Superior temporal gyrus (tissue), 1 donor: Measurements from ENCODE around the gene FBLN5.
A peak's percentile ranks its signal among the peaks of the same experiment; 100 is the strongest.

ENCODE experiments used
- DNase-seq: peaks from one replicate; pipeline ENCODE4 v3.0.0-alpha.2; 2016; ENCODE audit errors: extremely low spot score

FBLN5 gene

GRCh38 chr14:91947475-91948184 lies at the start of gene FBLN5:
Gene FBLN5, minus strand, starts transcription at chr14:91947694. Its CDS starts 465 bp downstream, at chr14:91947229.
- DNase-seq = no peak

DNA sequence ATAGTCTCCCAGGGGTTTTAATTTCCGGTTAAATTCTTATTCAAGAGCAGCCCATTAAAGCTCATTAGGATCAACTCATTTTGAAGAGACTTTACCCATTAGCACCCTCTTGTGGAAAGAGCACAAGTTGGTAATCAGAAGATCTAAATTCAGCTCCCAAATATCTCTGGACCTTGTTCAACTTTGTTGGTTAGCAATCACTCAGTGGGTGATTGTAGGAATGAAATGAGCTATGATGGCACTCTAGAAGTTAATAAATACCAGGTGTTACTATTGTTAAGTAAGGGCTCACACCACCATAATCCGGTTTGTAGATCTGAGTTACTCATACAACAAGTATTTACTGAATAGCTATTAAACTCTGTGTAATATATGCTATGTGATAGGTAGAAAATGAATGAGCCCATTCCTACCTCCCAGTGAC lies 49.5 kb upstream of the FBLN5 start:
- DNase-seq = peak; percentile 73

GRCh38 chr14:91987192-91987591 lies 39.7 kb upstream of the FBLN5 start:
- DNase-seq = no peak

DNA sequence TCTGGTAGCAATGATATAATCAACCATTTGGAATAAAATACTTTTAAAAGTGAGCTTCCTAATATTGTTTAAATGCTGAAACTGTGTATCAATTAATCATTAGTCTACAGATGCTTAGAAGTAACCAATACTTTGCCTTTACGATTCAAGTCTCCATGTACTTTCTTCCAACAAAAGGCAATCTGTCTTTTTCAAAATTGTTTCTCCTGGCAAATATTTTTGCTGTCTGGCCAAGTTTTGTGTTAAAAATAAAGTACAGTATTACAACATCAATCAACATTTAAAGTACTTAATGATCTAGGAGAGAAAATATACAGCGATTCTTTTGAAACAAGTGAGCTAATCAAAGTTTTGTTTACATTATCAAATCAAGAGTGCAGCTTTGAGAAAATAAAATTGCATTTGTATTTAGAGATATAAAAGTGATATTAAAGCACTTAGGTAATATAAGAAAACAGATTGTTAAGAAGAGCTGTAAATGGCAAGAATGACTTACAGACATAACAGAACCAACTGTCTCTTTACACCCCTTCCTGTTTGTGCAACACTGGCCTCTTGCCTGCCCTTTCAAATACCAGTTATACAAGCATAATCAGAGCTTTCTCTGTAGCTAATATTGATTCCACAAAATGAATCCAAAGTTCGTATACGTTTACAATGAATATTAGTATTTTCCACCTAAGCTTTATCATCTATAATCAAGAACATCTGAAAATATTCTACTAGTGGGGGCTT lies 38.2 kb upstream of the FBLN5 start:
- DNase-seq = no peak

GRCh38 chr14:91985008-91985407 lies 37.5 kb upstream of the FBLN5 start:
- DNase-seq = no peak

DNA sequence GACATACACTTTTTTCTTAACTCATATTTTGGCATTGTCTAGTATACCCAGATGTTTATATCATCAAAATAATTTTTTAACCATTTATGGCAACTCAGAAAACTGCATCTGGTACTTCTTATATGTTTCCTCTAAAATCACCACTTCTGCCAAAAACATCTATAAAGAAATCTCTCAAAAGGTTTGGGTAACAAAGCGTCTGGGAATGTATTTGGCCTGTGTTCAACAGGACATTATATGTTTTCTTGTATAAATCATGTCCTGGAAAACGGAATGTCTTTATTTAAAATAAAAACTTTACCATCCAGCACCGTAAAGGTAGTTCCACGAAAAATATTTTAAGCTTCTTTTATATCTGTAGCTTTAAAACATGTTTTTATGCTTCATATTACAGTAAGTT lies 36.1 kb upstream of the FBLN5 start:
- DNase-seq = no peak

GRCh38 chr14:91980157-91980556 lies 32.7 kb upstream of the FBLN5 start:
- peak; percentile 40 for DNase-seq

- no peak for DNase-seq
Observed at GRCh38 chr14:91977884-91978283, 30.4 kb upstream of the FBLN5 start.

GRCh38 chr14:91975763-91976162 lies 28.3 kb upstream of the FBLN5 start:
- no peak for DNase-seq

DNA sequence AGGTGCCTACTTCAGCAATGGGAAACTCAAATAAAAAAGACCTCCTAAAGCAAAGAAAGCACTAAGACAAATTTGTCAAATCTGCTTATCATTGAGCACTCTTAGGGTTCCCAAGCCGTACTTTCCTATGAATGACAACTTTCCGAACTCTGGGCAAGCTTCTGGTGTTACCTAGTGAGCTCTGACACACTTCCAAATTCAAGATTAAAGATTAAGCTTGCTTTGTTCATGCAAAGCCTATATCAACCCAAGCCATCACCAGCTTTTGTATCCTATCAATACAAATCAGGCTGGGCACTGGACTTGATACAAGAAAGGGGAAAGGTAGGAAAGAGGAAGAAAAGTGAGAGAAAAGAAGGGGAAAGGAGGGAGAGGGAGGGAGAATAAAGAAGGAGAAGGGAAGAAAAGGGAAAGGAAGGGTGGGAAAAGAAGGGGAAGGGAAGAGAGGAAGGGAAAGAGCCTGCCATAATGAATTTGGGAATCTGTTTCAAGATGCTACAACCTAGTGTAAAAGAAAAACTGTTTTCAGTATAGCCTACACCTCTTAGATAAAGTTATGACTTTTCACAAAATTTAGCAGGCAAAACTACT lies 23.8 kb upstream of the FBLN5 start:
- DNase-seq = no peak

DNA sequence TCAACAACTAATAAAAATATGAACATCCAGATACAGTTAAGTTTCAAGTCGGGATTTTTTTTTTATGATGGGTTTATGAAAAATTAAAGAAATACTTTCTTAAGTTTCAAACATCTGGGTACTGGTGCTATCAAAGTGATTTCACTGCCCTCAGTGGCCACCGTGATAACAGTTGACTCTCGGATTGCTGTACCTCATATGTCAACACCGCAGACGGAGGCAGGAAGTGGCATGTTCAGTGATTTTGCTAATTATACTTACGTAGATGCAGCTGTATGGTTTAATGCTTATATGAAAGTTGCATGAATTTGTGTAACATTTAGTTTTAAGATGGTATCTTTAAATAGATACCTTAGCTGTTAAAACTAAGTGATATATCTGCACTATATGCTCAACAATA lies 20.8 kb upstream of the FBLN5 start:
- no peak for DNase-seq

- no peak for DNase-seq
Observed at GRCh38 chr14:91964724-91965123, 17.2 kb upstream of the FBLN5 start.

GRCh38 chr14:91964011-91964410 lies 16.5 kb upstream of the FBLN5 start:
- DNase-seq = no peak

- DNase-seq = no peak
Observed at GRCh38 chr14:91963465-91963864, 16.0 kb upstream of the FBLN5 start.

DNA sequence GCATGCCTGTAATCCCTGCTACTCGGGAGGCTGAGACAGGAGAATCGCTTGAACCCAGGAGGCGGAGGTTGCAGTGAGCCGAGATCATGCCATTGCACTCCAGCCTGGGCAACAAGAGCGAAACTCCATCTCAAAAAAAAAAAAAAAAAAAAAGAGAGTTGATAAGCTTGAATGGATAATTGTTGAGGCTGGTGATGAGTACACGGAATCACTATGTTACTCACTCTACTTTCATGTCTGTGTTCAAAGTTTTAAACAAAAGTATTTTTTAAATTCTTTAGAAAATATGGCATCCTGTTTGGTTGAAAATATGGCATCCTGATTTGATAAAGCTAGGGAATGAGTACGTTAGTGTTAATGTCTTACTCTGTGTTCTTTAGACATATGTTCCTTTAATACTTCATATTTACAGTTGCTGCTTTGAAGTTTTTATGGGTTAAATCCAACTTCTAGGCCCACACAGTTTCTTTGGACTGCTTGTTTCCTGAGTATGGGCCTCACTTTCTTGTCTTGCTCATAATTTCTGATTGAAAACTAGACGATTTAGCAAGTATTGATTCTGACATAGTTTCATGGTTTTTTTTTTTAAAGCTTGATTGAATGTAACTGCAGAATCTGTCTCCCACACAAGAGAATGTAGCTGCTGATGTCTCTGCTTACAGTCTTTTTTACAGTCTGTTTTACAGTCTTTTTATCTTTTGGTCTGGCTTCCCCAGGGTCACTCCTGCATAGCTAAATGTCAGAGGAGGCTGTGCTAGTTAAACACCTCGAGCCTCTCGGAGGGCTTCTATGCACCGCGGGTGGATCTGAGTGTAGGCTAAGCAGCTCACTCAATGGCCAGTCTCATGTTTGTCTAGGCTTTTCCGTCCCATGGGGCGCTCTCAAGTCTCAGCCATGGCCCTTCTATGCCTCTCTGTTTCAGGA lies 14.1 kb upstream of the FBLN5 start:
- no peak for DNase-seq

GRCh38 chr14:91957876-91958313 lies 10.4 kb upstream of the FBLN5 start:
- no peak for DNase-seq

GRCh38 chr14:91956616-91957015 lies 9.1 kb upstream of the FBLN5 start:
- DNase-seq = no peak

GRCh38 chr14:91955168-91955567 lies 7.7 kb upstream of the FBLN5 start:
- no peak for DNase-seq

- no peak for DNase-seq
Observed at GRCh38 chr14:91953170-91953985, 5.9 kb upstream of the FBLN5 start.

DNA sequence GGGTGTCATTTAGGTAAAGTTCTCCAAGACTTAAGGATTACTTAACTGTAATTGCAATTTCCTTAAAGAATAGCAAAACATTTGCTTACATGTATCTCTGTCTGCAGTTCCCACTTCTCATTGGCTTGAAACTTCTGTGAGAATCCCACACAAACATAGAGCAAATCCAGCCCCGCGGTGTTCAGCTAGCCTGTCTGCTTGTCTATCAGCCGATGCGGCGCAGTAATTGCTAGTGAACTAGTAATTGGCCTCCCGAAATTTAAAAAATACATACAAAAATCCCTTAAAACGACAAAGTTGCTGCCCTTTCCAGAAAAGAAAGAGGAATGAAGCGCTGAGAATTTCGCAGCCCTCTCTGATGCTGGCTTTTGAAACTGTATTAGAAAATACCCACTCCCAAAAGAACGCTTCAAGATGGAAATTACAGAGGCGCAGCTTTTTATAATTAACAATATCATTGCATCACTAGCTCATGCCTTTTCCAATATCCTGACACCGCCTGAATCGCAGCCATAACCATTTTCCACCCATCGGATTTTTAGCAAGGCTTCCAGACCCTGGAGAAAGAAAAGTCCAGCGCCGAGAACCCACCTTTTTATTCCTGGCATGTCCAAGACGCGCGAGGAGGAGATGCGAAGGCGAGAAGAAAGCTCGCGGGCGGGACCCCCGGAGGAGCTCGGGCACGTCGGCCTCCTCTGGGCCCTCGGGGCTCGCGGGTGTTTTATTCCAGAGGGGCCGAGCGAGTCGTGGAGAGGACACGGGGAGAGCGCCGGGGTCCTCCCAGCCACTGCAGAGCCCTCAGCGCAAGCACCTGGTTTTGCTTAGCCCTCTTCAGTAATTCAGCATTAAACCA lies 646 bp downstream of the FBLN5 start:
- DNase-seq = peak; percentile 27
